ENCODE results near the gene CDK8. TPM values are rescaled to one million over a fixed set of nuclear protein-coding genes. Genes with fewer than 3 reads are reported as not detected.
A peak's percentile ranks its signal among the peaks of the same experiment; 100 is the strongest.

CDK8 gene
- total RNA-seq, 1 donor from 2014 or later = 11.2 TPM

DNA sequence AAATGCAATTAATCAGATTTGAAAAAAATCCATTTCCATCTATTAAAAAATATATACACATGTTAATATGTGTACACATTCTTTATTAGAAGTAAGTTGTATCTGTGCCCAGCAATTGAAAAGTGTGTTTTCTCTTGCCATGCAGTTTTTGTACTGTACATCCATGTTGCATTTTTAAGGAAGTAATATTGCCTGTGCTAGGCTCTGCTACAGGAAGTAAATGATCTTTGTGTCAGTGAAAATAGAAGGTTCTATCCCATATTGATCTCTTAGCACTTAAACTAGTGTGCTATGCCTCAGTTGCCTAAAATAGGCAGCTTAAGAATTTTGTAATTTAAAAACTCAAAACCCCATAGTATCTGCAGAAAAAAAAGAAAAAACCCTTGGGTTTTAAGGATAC, 122.5 kb downstream of the CDK8 start:
- intact Hi-C loops (cut with DNase I) = no loop called here
- ATAC-seq = no peak

DNA sequence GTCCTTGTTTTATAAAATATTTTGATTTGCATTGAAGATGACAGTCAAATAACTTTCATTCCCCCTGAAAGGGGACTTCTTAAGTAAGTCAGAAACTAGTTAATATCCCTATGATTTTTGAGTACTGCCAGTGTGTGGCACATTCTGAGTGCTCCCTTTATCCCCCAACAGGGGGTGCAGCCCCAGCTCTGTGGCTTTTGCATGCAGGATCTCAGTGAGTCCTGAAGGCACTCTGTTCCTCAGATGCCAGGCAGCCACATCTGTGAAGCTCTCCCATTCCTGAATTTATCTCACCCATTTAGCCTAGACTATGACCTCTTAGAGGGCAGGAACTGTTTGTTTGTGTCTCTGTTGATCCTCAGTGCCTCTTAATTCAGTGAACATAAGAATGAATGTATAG, 123.1 kb downstream of the CDK8 start:
- H3K9me3 ChIP-seq = no peaks in the 10 kb centered on the region
- intact Hi-C loops (cut with DNase I) = no loop called here
- no peaks in the 10 kb centered on the region for H3K27me3 ChIP-seq
- H3K4me1 ChIP-seq = no peaks in the 10 kb centered on the region
- TF ChIP-seq, protein P1, sequence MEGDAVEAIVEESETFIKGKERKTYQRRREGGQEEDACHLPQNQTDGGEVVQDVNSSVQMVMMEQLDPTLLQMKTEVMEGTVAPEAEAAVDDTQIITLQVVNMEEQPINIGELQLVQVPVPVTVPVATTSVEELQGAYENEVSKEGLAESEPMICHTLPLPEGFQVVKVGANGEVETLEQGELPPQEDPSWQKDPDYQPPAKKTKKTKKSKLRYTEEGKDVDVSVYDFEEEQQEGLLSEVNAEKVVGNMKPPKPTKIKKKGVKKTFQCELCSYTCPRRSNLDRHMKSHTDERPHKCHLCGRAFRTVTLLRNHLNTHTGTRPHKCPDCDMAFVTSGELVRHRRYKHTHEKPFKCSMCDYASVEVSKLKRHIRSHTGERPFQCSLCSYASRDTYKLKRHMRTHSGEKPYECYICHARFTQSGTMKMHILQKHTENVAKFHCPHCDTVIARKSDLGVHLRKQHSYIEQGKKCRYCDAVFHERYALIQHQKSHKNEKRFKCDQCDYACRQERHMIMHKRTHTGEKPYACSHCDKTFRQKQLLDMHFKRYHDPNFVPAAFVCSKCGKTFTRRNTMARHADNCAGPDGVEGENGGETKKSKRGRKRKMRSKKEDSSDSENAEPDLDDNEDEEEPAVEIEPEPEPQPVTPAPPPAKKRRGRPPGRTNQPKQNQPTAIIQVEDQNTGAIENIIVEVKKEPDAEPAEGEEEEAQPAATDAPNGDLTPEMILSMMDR (IDR thresholded peaks at IDR 0.05) = peak; percentile 43
- H3K4me3 ChIP-seq = no peak overlapping the region
- ATAC-seq (peak; percentile 58), DNase-seq (no peak)
- no peaks in the 10 kb centered on the region for H3K36me3 ChIP-seq
- no peak overlapping the region for H3K27ac ChIP-seq

More for the DNA sequence above, 122.5 kb downstream of the CDK8 start:
- no peaks in the 10 kb centered on the region for H3K4me1 ChIP-seq
- H3K36me3 ChIP-seq = no peaks in the 10 kb centered on the region
- TF ChIP-seq, protein P1 (IDR thresholded peaks at IDR 0.05) = no peak
- no peaks in the 10 kb centered on the region for H3K9me3 ChIP-seq
- H3K27me3 ChIP-seq = no peaks in the 10 kb centered on the region
- no peak for DNase-seq
- no peak overlapping the region for H3K27ac ChIP-seq
- no peak overlapping the region for H3K4me3 ChIP-seq

- no peak for DNase-seq
Measured at GRCh38 chr13:26378116-26378515, 124.2 kb downstream of the CDK8 start.

DNA sequence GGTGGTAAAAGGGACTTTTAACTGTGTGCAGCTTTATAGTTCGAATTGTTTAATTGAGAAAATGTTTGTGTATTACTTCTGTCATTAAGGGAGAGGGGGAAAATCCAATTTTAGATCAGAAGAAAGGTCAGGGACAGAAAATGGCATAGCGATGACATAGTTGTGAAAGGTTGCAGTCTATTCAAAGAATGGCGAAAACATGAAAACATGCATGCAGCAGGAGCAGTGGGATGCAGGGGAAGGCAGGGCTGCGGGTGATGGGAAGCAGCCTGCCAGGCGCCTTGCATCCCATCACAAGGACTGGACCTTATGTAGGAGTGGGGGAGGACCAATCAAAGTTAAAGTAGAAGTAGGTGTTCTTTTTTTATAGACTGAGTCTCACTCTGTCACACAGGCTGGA, 125.9 kb downstream of the CDK8 start:
- DNase-seq (no peak), ATAC-seq (no peak)
- Histone ChIP-seq H3K36me3 (no peaks in the 10 kb centered on the region), H3K4me1 (no peaks in the 10 kb centered on the region), H3K4me3 (no peak overlapping the region), H3K9me3 (no peaks in the 10 kb centered on the region), H3K27ac (no peak overlapping the region), H3K27me3 (no peaks in the 10 kb centered on the region)
- intact Hi-C loops (cut with DNase I) = no loop called here
- TF ChIP-seq, protein P1 (IDR thresholded peaks at IDR 0.05) = no peak

More at GRCh38 chr13:26378116-26378515, 124.2 kb downstream of the CDK8 start:
- intact Hi-C loops (cut with DNase I) = no loop called here
- Histone ChIP-seq H3K9me3 (no peaks in the 10 kb centered on the region), H3K4me1 (no peaks in the 10 kb centered on the region), H3K36me3 (no peaks in the 10 kb centered on the region), H3K4me3 (no peak overlapping the region), H3K27ac (no peak overlapping the region), H3K27me3 (no peaks in the 10 kb centered on the region)
- ATAC-seq = no peak
- TF ChIP-seq, protein P1 (IDR thresholded peaks at IDR 0.05) = no peak

DNA sequence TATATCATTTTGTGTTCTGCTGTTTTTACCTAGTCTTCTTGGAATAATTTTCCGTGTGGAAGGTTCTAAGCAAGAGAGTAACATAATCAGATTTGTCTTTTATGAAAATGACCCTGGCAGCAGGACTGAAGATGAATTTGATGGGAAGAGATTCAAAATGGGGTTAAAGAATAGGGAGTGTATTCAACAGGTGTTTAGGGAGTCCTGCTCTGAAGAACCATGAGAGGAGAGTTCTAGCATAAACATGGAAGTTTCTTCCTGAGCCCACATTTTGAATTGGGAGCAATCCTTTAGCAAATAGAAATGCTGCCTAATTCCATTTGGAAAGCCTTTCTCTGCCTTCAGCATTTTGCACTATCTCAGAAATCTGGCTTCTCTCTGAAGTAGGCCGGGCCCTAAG, 127.0 kb downstream of the CDK8 start:
- Histone ChIP-seq H3K4me1 (no peaks in the 10 kb centered on the region), H3K9me3 (no peaks in the 10 kb centered on the region), H3K27me3 (no peaks in the 10 kb centered on the region), H3K36me3 (peaks cover 4% of the 10 kb centered on the region), H3K4me3 (no peak overlapping the region), H3K27ac (no peak overlapping the region)
- ATAC-seq = no peak
- intact Hi-C loops (cut with DNase I) = no loop called here
- TF ChIP-seq, protein P1 (IDR thresholded peaks at IDR 0.05) = no peak
- no peak for DNase-seq

GRCh38 chr13:26382366-26382765, 128.4 kb downstream of the CDK8 start:
- ATAC-seq (no peak), DNase-seq (no peak)
- Histone ChIP-seq H3K27ac (no peak overlapping the region), H3K4me3 (no peak overlapping the region), H3K36me3 (peaks cover 6% of the 10 kb centered on the region), H3K4me1 (no peaks in the 10 kb centered on the region), H3K9me3 (no peaks in the 10 kb centered on the region), H3K27me3 (no peaks in the 10 kb centered on the region)
- intact Hi-C loops (cut with DNase I) = no loop called here
- TF ChIP-seq, protein P1 (IDR thresholded peaks at IDR 0.05) = no peak

All from upper lobe of right lung (tissue), 1 donor.